ENCODE measurements around the gene NLRP12.

DNA sequence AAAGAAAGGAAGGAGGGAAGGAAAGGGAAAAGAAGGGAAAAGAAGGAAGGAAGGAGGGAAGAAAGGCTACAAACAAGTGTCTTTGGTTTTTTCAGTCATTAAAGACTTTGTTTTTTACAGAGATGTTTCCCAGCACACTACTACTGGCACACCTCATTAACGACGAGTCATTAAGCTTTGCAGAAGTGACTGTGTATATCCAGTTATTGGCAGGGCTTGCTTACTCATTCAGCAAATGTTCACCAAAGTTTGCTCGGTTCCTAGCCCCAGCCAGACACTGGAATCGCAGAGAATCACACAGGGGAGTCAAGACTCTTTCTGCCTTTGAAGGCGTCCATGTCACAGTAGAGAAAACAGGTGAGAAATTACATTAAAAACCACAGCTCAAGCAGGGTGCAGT is 4.3 kb downstream of the NLRP12 start:
- TF ChIP-seq, protein P1, sequence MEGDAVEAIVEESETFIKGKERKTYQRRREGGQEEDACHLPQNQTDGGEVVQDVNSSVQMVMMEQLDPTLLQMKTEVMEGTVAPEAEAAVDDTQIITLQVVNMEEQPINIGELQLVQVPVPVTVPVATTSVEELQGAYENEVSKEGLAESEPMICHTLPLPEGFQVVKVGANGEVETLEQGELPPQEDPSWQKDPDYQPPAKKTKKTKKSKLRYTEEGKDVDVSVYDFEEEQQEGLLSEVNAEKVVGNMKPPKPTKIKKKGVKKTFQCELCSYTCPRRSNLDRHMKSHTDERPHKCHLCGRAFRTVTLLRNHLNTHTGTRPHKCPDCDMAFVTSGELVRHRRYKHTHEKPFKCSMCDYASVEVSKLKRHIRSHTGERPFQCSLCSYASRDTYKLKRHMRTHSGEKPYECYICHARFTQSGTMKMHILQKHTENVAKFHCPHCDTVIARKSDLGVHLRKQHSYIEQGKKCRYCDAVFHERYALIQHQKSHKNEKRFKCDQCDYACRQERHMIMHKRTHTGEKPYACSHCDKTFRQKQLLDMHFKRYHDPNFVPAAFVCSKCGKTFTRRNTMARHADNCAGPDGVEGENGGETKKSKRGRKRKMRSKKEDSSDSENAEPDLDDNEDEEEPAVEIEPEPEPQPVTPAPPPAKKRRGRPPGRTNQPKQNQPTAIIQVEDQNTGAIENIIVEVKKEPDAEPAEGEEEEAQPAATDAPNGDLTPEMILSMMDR (IDR thresholded peaks at IDR 0.05): no peak
- TF ChIP-seq POLR2A (IDR thresholded peaks at IDR 0.05): no peak

All from lower leg skin (tissue), 3 donors.